Measurements from ENCODE around the gene GPR153. TPM values are rescaled to one million over a fixed set of nuclear protein-coding genes. Genes with fewer than 3 reads are reported as not detected.

GPR153 gene
- polyA plus RNA-seq, 3 donors, result 0.04 to 0.69 TPM; not detected in 1

DNA sequence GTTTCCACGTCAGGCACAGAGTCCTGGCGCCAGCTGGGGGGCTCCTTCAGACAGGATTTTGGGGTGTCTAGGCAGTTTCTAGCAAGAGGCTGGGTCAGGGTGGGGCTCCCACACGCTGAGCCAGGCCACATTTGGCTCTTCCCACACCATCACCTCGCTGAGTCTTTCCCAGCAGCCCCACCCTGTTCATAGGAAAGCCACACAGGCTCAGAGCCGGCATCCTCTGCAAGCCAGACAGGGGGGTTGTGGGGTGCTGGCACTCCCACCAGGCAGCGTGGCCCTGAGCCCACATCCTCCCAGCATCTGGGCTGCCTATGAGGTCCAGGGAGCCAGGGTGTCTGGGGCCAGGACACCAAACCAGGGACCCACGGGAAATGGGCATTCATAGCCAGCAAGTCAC, 2.8 kb upstream of the GPR153 start:
- no peak overlapping the region for H2AFZ ChIP-seq (ENCODE audit: insufficient read depth, low read depth, low read length, poor library complexity, severe bottlenecking)
- Mint-ChIP-seq H3K4me1 (peaks cover 11% of the 10 kb centered on the region), H3K27ac (no peak overlapping the region), H3K36me3 (peaks cover 0 to 4% of the 10 kb centered on the region in 2 donors), H3K27me3 (ENCODE audit: low read depth in 3 of 3) (peaks cover 20 to 42% (median 25%) of the 10 kb centered on the region in 3 donors), H3K9me3 (no peaks in the 10 kb centered on the region), H3K4me3 (no peak overlapping the region)
- intact Hi-C loops (cut with micrococcal nuclease), result no loop called here
- H3K27me3 ChIP-seq (ENCODE audit: control insufficient read depth in 2 of 2, insufficient read depth in 2 of 2, low read length in 2 of 2), result peaks cover 8 to 32% of the 10 kb centered on the region in 2 donors
- no peak overlapping the region for H3K9ac ChIP-seq (ENCODE audit: insufficient read depth, low read length, poor library complexity, severe bottlenecking)
- no peaks in the 10 kb centered on the region for H3K79me2 ChIP-seq (ENCODE audit: insufficient read depth, low read length)
- H3K4me2 ChIP-seq (replicated peaks; ENCODE audit: extremely low read depth, low read length, poor library complexity, severe bottlenecking), result no peak overlapping the region
- 80% methylated on average over 4 of the region's 7 CpGs for WGBS (ENCODE audit: insufficient coverage)
- no peaks in the 10 kb centered on the region for H3K9me3 ChIP-seq (replicated peaks in 1 of 2; ENCODE audit: control insufficient read depth in 1 of 2, insufficient read depth in 1 of 2, low read length in 2 of 2)
- no peak for DNase-seq
- peaks cover 11 to 18% of the 10 kb centered on the region in 2 donors for H3K4me1 ChIP-seq (ENCODE audit: control insufficient read depth in 1 of 2, insufficient read depth in 2 of 2, low read length in 2 of 2)
- no peak overlapping the region for H3K27ac ChIP-seq (ENCODE audit: low read depth in 1 of 2, low read length in 2 of 2)
- TF ChIP-seq, protein P1, sequence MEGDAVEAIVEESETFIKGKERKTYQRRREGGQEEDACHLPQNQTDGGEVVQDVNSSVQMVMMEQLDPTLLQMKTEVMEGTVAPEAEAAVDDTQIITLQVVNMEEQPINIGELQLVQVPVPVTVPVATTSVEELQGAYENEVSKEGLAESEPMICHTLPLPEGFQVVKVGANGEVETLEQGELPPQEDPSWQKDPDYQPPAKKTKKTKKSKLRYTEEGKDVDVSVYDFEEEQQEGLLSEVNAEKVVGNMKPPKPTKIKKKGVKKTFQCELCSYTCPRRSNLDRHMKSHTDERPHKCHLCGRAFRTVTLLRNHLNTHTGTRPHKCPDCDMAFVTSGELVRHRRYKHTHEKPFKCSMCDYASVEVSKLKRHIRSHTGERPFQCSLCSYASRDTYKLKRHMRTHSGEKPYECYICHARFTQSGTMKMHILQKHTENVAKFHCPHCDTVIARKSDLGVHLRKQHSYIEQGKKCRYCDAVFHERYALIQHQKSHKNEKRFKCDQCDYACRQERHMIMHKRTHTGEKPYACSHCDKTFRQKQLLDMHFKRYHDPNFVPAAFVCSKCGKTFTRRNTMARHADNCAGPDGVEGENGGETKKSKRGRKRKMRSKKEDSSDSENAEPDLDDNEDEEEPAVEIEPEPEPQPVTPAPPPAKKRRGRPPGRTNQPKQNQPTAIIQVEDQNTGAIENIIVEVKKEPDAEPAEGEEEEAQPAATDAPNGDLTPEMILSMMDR (IDR thresholded peaks at IDR 0.05), result no peak
- H3K36me3 ChIP-seq (replicated peaks in 1 of 2; ENCODE audit: control insufficient read depth in 1 of 2, insufficient read depth in 2 of 2, low read length in 2 of 2), result no peaks in the 10 kb centered on the region
- H3K4me3 ChIP-seq (replicated peaks in 1 of 3; ENCODE audit: low read depth in 2 of 3, low read length in 3 of 3), result no peak overlapping the region
- no peaks in the 10 kb centered on the region for H4K20me1 ChIP-seq (ENCODE audit: insufficient read depth, low read length)

DNA sequence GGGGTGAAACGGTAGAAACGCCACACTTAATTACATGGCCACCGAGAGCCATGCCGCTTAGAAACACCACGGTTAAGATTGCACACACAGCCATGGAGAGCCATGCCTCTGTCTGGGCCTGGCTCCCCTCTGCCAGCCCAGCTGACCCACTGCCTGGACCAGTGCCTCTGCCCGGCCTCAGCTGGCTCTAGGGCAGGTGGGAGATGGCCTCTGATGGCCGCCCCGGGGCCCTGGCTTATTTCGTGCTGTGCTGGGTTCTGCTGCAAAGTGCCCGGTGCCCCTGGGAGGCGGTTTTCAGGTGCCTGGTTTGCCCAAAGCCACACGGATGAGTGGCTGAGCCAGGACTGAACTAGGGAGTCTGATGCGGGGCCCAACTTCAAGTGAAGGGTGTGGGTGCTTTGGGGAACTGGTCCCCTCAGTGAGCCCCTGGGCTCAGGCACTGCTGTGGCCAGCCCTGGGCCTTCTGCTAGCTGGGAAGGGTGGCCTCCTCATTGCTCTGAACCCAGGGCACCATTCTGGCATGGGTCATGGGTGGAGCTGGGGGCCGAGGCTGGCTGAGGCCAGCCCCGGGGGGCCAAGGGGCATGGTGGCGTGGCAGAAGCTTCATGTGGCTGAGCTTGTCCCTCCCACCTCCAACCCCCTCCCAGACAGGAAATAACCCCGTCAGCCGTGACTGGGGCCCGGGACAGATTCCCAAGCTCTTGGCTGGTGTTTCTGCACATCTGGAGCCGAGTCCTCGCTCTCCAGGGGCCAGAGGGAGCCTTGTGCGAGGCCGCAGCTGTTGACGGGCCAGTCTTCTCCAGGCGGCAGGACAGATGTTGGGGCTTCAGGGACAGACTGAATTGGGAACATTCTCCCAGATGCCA, 1.9 kb upstream of the GPR153 start:
- Histone ChIP-seq H3K79me2 (ENCODE audit: insufficient read depth, low read length) (no peaks in the 10 kb centered on the region), H3K9ac (ENCODE audit: insufficient read depth, low read length, poor library complexity, severe bottlenecking) (no peak overlapping the region), H4K20me1 (ENCODE audit: insufficient read depth, low read length) (no peaks in the 10 kb centered on the region), H2AFZ (ENCODE audit: insufficient read depth, low read depth, low read length, poor library complexity, severe bottlenecking) (no peak overlapping the region), H3K4me3 (replicated peaks in 1 of 3; ENCODE audit: low read depth in 2 of 3, low read length in 3 of 3) (no peak overlapping the region), H3K36me3 (replicated peaks in 1 of 2; ENCODE audit: control insufficient read depth in 1 of 2, insufficient read depth in 2 of 2, low read length in 2 of 2) (no peaks in the 10 kb centered on the region), H3K4me2 (replicated peaks; ENCODE audit: extremely low read depth, low read length, poor library complexity, severe bottlenecking) (no peak overlapping the region), H3K27ac (ENCODE audit: low read depth in 1 of 2, low read length in 2 of 2) (no peak overlapping the region), H3K4me1 (ENCODE audit: control insufficient read depth in 1 of 2, insufficient read depth in 2 of 2, low read length in 2 of 2) (peaks cover 11 to 18% of the 10 kb centered on the region in 2 donors), H3K27me3 (ENCODE audit: control insufficient read depth in 2 of 2, insufficient read depth in 2 of 2, low read length in 2 of 2) (peaks cover 8 to 36% of the 10 kb centered on the region in 2 donors), H3K9me3 (replicated peaks in 1 of 2; ENCODE audit: control insufficient read depth in 1 of 2, insufficient read depth in 1 of 2, low read length in 2 of 2) (no peaks in the 10 kb centered on the region)
- no peak for DNase-seq
- Mint-ChIP-seq H3K27me3 (ENCODE audit: low read depth in 3 of 3) (peaks cover 22 to 49% (median 33%) of the 10 kb centered on the region in 3 donors), H3K36me3 (peaks cover 0 to 4% of the 10 kb centered on the region in 2 donors), H3K4me1 (peaks cover 11% of the 10 kb centered on the region), H3K9me3 (no peaks in the 10 kb centered on the region), H3K27ac (no peak overlapping the region), H3K4me3 (peak overlapping the region; percentile 4 to 55)
- WGBS (ENCODE audit: insufficient coverage), result 84% methylated on average over 21 of the region's 25 CpGs
- intact Hi-C loops (cut with micrococcal nuclease), result no loop called here
- TF ChIP-seq, protein P1 (IDR thresholded peaks at IDR 0.05), result no peak

Measured in CD14-positive monocyte (primary cell).